H9 (cell line): ENCODE data around the gene CASK. TPM values are rescaled to one million over a fixed set of nuclear protein-coding genes. Genes with fewer than 3 reads are reported as not detected.
"Not testable (repeated sequence)": the region's sequence is repeated elsewhere in the genome, so short reads cannot be mapped to it uniquely, and the experiment has no call there.

Experiments used
- DNase-seq: peaks from one replicate; pipeline ENCODE4 v3.0.0-alpha.2; 2017
- H2AFZ ChIP-seq: one replicate; pipeline ENCODE4 v1.6.1; 2013; ENCODE audit warnings: mild to moderate bottlenecking, low read length, control low read depth, moderate library complexity
- H2AK5ac ChIP-seq: 2 replicates; pipeline ENCODE4 v1.6.1; 2013; ENCODE audit warnings: low read length, control low read depth, mixed read lengths; ENCODE audit not compliant: insufficient read length
- H2BK120ac ChIP-seq: one replicate; pipeline ENCODE4 v1.6.1; 2013; ENCODE audit warnings: low read depth, mild to moderate bottlenecking, low read length, control low read depth, inconsistent platforms; ENCODE audit not compliant: poor library complexity, severe bottlenecking
- H2BK12ac ChIP-seq: 2 replicates; pipeline ENCODE4 v1.6.1; 2013; ENCODE audit warnings: low read length, control low read depth, mixed read lengths, low read depth; ENCODE audit not compliant: insufficient read length
- H2BK15ac ChIP-seq: 2 replicates; pipeline ENCODE4 v1.6.1; 2013; ENCODE audit warnings: low read depth, low read length, control low read depth
- H2BK20ac ChIP-seq: one replicate; pipeline ENCODE4 v1.6.1; 2013; ENCODE audit warnings: low read depth, mild to moderate bottlenecking, low read length, control low read depth, inconsistent platforms; ENCODE audit not compliant: poor library complexity, severe bottlenecking
- H2BK5ac ChIP-seq: 2 replicates; pipeline ENCODE4 v1.6.1; 2013; ENCODE audit warnings: low read length, control low read depth, mixed read lengths; ENCODE audit not compliant: insufficient read length
- H3K14ac ChIP-seq: 2 replicates; pipeline ENCODE4 v1.6.1; 2013; ENCODE audit warnings: low read length, control low read depth; ENCODE audit not compliant: insufficient read depth
- H3K18ac ChIP-seq: 2 replicates; pipeline ENCODE4 v1.6.1; 2013; ENCODE audit warnings: low read depth, mild to moderate bottlenecking, mixed read lengths, low read length, control low read depth; ENCODE audit not compliant: insufficient read length
- H3K23ac ChIP-seq: 2 replicates; pipeline ENCODE4 v1.6.1; 2013; ENCODE audit warnings: low read length, control low read depth, mixed read lengths, low read depth; ENCODE audit not compliant: insufficient read length
- H3K23me2 ChIP-seq: 2 replicates; pipeline ENCODE4 v1.6.1; 2013; ENCODE audit warnings: low read depth, mild to moderate bottlenecking, mixed read lengths, low read length, control low read depth; ENCODE audit not compliant: insufficient read length, poor library complexity, severe bottlenecking
- H3K27ac ChIP-seq: 2 replicates; pipeline ENCODE4 v1.5.1; 2013; ENCODE audit warnings: low read length, control low read depth, mixed read lengths, low read depth; ENCODE audit not compliant: insufficient read length
- H3K27me3 ChIP-seq: 2 replicates; pipeline ENCODE4 v1.6.1; 2013; ENCODE audit warnings: low read length, control low read depth, inconsistent platforms; ENCODE audit not compliant: insufficient read depth
- H3K4ac ChIP-seq: 2 replicates; pipeline ENCODE4 v1.6.1; 2013; ENCODE audit warnings: low read depth, mild to moderate bottlenecking, control low read depth, inconsistent platforms, low read length, moderate library complexity
- H3K4me1 ChIP-seq: 2 replicates; pipeline ENCODE4 v1.6.1; 2013; ENCODE audit warnings: low read length, control low read depth, inconsistent platforms; ENCODE audit not compliant: insufficient read depth
- H3K4me2 ChIP-seq: 2 replicates; pipeline ENCODE4 v1.6.1; 2013; ENCODE audit warnings: low read length, control low read depth, mixed read lengths; ENCODE audit not compliant: insufficient read length, insufficient read depth
- H3K56ac ChIP-seq: 2 replicates; pipeline ENCODE4 v1.6.1; 2013; ENCODE audit warnings: low read depth, mild to moderate bottlenecking, mixed read lengths, low read length, control low read depth; ENCODE audit not compliant: insufficient read length
- H3K79me1 ChIP-seq: 2 replicates; pipeline ENCODE4 v1.6.1; 2013; ENCODE audit warnings: low read depth, mild to moderate bottlenecking, moderate library complexity, low read length, control low read depth, inconsistent platforms; ENCODE audit not compliant: insufficient read depth, poor library complexity, severe bottlenecking
- H3K79me2 ChIP-seq: 2 replicates; pipeline ENCODE4 v1.6.1; 2013; ENCODE audit warnings: low read length, control low read depth, inconsistent platforms; ENCODE audit not compliant: insufficient read depth
- H3K9ac ChIP-seq: 2 replicates; pipeline ENCODE4 v1.6.1; 2013; ENCODE audit warnings: low read length, control low read depth, mixed read lengths; ENCODE audit not compliant: insufficient read length; ENCODE audit errors: extremely low read depth
- H3K9me3 ChIP-seq: one replicate; pipeline ENCODE4 v1.6.1; 2013; ENCODE audit warnings: low read depth, low read length, inconsistent platforms; ENCODE audit not compliant: control insufficient read depth
- H3T11ph ChIP-seq: one replicate; pipeline ENCODE4 v1.6.1; 2013; ENCODE audit warnings: mild to moderate bottlenecking, low read length, control low read depth, inconsistent platforms
- H4K20me1 ChIP-seq: one replicate; pipeline ENCODE4 v1.6.1; 2013; ENCODE audit not compliant: control insufficient read depth, insufficient read length, insufficient read depth
- H4K5ac ChIP-seq: 2 replicates; pipeline ENCODE4 v1.6.1; 2013; ENCODE audit warnings: low read depth, mild to moderate bottlenecking, mixed read lengths, low read length, control low read depth; ENCODE audit not compliant: insufficient read length
- H4K8ac ChIP-seq: replicated peaks from 2 replicates; pipeline ENCODE4 v1.6.1; 2013; ENCODE audit warnings: low read length, control low read depth, mixed read lengths, low read depth; ENCODE audit not compliant: insufficient read length
- H4K91ac ChIP-seq: 2 replicates; pipeline ENCODE4 v1.6.1; 2013; ENCODE audit warnings: low read depth, mild to moderate bottlenecking, moderate library complexity, mixed read lengths, low read length, control low read depth; ENCODE audit not compliant: insufficient read length
- H3K27ac Mint-ChIP-seq, 3 experiments: 2 replicates in 2 of 3; 3 replicates in 1 of 3; pipeline ENCODE4 v1.8.0; 2020 to 2021; ENCODE audit warnings: mixed read lengths in 3 of 3, mild to moderate bottlenecking in 1 of 3, moderate library complexity in 1 of 3
- H3K27me3 Mint-ChIP-seq: 2 replicates; pipeline ENCODE4 v1.8.0; 2021; ENCODE audit warnings: low read depth, mild to moderate bottlenecking, moderate library complexity, mixed read lengths
- H3K36me3 Mint-ChIP-seq, 3 experiments: 2 replicates in 2 of 3; 3 replicates in 1 of 3; pipeline ENCODE4 v1.8.0; 2020 to 2021; ENCODE audit warnings: low read depth in 3 of 3, mixed read lengths in 3 of 3; ENCODE audit not compliant: insufficient read depth in 1 of 3
- H3K4me1 Mint-ChIP-seq, 2 experiments: 2 replicates each; pipeline ENCODE4 v1.8.0; 2020; ENCODE audit warnings: mixed read lengths in 2 of 2
- H3K4me3 Mint-ChIP-seq, 2 experiments: 2 replicates in 1 of 2; 3 replicates in 1 of 2; pipeline ENCODE4 v1.8.0; 2020 to 2021; ENCODE audit warnings: mild to moderate bottlenecking in 2 of 2, mixed read lengths in 2 of 2, moderate library complexity in 1 of 2
- H3K9me3 Mint-ChIP-seq, 2 experiments: 2 replicates in 1 of 2; 3 replicates in 1 of 2; pipeline ENCODE4 v1.8.0; 2020; ENCODE audit warnings: mild to moderate bottlenecking in 2 of 2, mixed read lengths in 2 of 2, moderate library complexity in 1 of 2
- WGBS: extraction: QIAGEN DNeasy Blood & Tissue Kit; methylation state at CpG from one replicate; pipeline ENCODE4 v1.1.7; 2013; ENCODE audit warnings: missing lambda C conversion rate, low lambda C conversion rate, mixed read lengths; ENCODE audit not compliant: insufficient read length; ENCODE audit errors: extremely low coverage; 5-methylcytosine and 5-hydroxymethylcytosine counted together
- total RNA-seq: library from RNA; stranded (reverse); gene quantifications from 2 replicates; pipeline ENCODE4 v1.2.1, GENCODE V29; 2021
- TF ChIP-seq, protein P1 (sequence below): fragments of 200-600 bp; sonication (generic); conservative IDR thresholded peaks from 3 replicates; pipeline ENCODE4 v1.8.0; 2021; ENCODE audit warnings: antibody characterized with exemption, mild to moderate bottlenecking

CASK gene
- total RNA-seq, 1 experiment from 2014 or later: 44.1 TPM

DNA sequence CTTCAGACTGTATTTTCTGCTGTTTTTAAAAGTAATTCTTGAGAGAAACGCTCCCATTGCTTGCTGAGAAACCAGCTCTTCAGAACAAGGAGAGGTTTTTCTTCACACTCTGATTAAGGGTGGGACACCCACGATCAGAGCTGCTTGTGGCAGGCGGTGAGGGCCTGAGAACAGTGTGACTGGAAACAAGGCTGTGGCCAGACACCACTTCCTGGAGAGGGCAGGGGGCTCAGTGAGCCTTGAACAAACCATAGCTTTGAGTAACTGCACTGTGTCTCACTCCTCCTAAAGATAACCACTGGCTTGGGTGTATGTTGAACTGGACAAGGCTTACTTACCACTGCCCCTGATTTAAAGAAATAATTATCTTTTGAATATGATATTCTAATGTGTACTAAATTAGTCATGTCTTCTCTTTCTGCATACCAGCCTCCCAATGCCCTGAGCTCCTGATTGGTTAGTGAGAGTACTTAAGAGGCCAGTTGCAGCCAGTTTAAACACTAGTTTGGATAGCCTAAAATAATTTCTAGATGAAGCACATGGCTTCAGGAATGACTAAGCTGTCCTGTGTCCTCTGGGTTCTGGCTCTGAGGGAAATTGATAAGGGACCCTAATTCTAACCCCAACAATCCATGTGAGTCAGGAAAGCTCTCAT is 203.1 kb downstream of the CASK start:
- no peak overlapping the region for H4K5ac ChIP-seq
- H3K27ac ChIP-seq: peak overlapping the region; percentile 5

DNA sequence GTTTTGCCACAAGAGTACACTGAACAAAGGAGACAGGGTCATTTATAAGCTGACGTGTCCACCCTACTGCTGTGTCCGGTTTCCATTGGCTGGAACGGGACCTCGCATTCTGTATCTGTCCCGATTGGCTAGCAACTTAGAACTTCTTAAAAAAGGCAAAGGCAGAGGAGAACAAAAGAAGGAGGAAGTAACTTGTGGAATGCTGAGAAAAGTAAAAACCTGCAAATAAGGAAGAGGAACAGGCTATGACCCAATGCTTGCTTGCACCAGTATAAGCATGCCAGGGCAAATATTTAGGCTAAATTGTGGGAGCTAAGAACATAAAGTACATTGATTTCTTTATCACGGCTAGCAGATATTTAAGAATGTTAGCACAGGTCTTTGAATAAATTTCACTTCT is 203.7 kb downstream of the CASK start:
- DNase-seq: peak; percentile 49
- not testable (repeated sequence) for H3K4me3 Mint-ChIP-seq, H2BK12ac ChIP-seq, H3K27me3 ChIP-seq, H3K4me1 ChIP-seq, H3K14ac ChIP-seq, H3K9ac ChIP-seq, H3K4me2 ChIP-seq, H2AFZ ChIP-seq, H3K56ac ChIP-seq, H2BK5ac ChIP-seq, H4K8ac ChIP-seq, H3K23ac ChIP-seq, H3T11ph ChIP-seq, H3K4ac ChIP-seq, H3K79me2 ChIP-seq, H3K79me1 ChIP-seq, H3K27me3 Mint-ChIP-seq, H2AK5ac ChIP-seq, H2BK20ac ChIP-seq, H4K91ac ChIP-seq, H4K5ac ChIP-seq, H2BK120ac ChIP-seq, H3K23me2 ChIP-seq, H2BK15ac ChIP-seq, H4K20me1 ChIP-seq, H3K18ac ChIP-seq
- Mint-ChIP-seq H3K4me1 (peaks cover 10 to 15% of the 10 kb centered on the region in 2 experiments), H3K9me3 (peaks cover 64 to 76% of the 10 kb centered on the region in 2 experiments), H3K27ac (peak overlapping the region in 2 of 3 experiments; percentile 42 to 89; a peak in 3 of 7 replicates), H3K36me3 (peaks cover 27 to 34% (median 34%) of the 10 kb centered on the region in 3 experiments)
- no CpG with 5 or more reads among the region's 6 CpGs for WGBS
- peaks cover 10% of the 10 kb centered on the region for H3K9me3 ChIP-seq
- H3K27ac ChIP-seq: peak overlapping the region; percentile 90

More for the DNA sequence above, 203.1 kb downstream of the CASK start:
- peaks cover 10% of the 10 kb centered on the region for H3K9me3 ChIP-seq
- H2BK12ac ChIP-seq: peak overlapping the region; percentile 11
- no peak overlapping the region for H2AFZ ChIP-seq
- H3K4me3 Mint-ChIP-seq: no peak overlapping the region
- no peak overlapping the region for H3K14ac ChIP-seq
- H3K27me3 ChIP-seq: no peaks in the 10 kb centered on the region
- peaks cover 62 to 73% of the 10 kb centered on the region in 2 experiments for H3K9me3 Mint-ChIP-seq
- H3K23me2 ChIP-seq: no peaks in the 10 kb centered on the region
- no CpG with 5 or more reads among the region's 3 CpGs for WGBS
- H3K27ac Mint-ChIP-seq: no peak overlapping the region
- no peak overlapping the region for H2BK120ac ChIP-seq
- H4K20me1 ChIP-seq: no peaks in the 10 kb centered on the region
- H2BK20ac ChIP-seq: no peak overlapping the region
- H3K4me2 ChIP-seq: no peak overlapping the region
- no peak overlapping the region for H3T11ph ChIP-seq
- H3K79me1 ChIP-seq: no peaks in the 10 kb centered on the region
- H3K56ac ChIP-seq: no peak overlapping the region
- H3K18ac ChIP-seq: no peak overlapping the region
- no peak overlapping the region for H2BK15ac ChIP-seq
- H4K91ac ChIP-seq: no peak overlapping the region
- H3K4ac ChIP-seq: no peak overlapping the region
- no peak for DNase-seq
- no peaks in the 10 kb centered on the region; the same call in 1 of the 2 replicates for H3K27me3 Mint-ChIP-seq
- H3K4me1 Mint-ChIP-seq: peaks cover 10 to 15% of the 10 kb centered on the region in 2 experiments
- no peak overlapping the region for H4K8ac ChIP-seq
- no peaks in the 10 kb centered on the region for H3K79me2 ChIP-seq
- H3K4me1 ChIP-seq: peaks cover 5% of the 10 kb centered on the region; the same call in 1 of the 2 replicates
- peaks cover 27 to 34% (median 34%) of the 10 kb centered on the region in 3 experiments for H3K36me3 Mint-ChIP-seq
- H3K23ac ChIP-seq: no peak overlapping the region
- H3K9ac ChIP-seq: no peak overlapping the region
- no peak overlapping the region for H2BK5ac ChIP-seq
- no peak overlapping the region for H2AK5ac ChIP-seq
- TF ChIP-seq, protein P1, sequence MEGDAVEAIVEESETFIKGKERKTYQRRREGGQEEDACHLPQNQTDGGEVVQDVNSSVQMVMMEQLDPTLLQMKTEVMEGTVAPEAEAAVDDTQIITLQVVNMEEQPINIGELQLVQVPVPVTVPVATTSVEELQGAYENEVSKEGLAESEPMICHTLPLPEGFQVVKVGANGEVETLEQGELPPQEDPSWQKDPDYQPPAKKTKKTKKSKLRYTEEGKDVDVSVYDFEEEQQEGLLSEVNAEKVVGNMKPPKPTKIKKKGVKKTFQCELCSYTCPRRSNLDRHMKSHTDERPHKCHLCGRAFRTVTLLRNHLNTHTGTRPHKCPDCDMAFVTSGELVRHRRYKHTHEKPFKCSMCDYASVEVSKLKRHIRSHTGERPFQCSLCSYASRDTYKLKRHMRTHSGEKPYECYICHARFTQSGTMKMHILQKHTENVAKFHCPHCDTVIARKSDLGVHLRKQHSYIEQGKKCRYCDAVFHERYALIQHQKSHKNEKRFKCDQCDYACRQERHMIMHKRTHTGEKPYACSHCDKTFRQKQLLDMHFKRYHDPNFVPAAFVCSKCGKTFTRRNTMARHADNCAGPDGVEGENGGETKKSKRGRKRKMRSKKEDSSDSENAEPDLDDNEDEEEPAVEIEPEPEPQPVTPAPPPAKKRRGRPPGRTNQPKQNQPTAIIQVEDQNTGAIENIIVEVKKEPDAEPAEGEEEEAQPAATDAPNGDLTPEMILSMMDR: no peak
